NCI-H1930 (cell line): ENCODE results near the gene PCGF3.
"Not testable (repeated sequence)": the region's sequence is repeated elsewhere in the genome, so short reads cannot be mapped to it uniquely, and the experiment has no call there.

Experiments used
- DNase-seq, 2 experiments: peaks; one replicate each; lab custom pipeline; 2025; lab: John Stamatoyannopoulos, UW

PCGF3 gene

GRCh38 chr4:764405-765169 lies 59.0 kb downstream of the PCGF3 start:
- DNase-seq: no peak

GRCh38 chr4:766152-766515 lies 60.5 kb downstream of the PCGF3 start:
- DNase-seq: no peak

GRCh38 chr4:766559-767283 lies 61.1 kb downstream of the PCGF3 start:
- DNase-seq: no peak

- no peak for DNase-seq
Measured at GRCh38 chr4:768076-768475, 62.4 kb downstream of the PCGF3 start.

- no peak for DNase-seq
Measured at GRCh38 chr4:768995-769394, 63.4 kb downstream of the PCGF3 start.

GRCh38 chr4:769511-769910 lies 63.9 kb downstream of the PCGF3 start:
- DNase-seq: no peak

- no peak for DNase-seq
Measured at GRCh38 chr4:770022-770421, 64.4 kb downstream of the PCGF3 start.

- DNase-seq: no peak
Measured at GRCh38 chr4:771464-771863, 65.8 kb downstream of the PCGF3 start.

GRCh38 chr4:772118-772517 lies 66.5 kb downstream of the PCGF3 start:
- no peak for DNase-seq

- DNase-seq: no peak
Measured at GRCh38 chr4:772776-773175, 67.1 kb downstream of the PCGF3 start.

GRCh38 chr4:773214-773613 lies 67.6 kb downstream of the PCGF3 start:
- DNase-seq: no peak

- DNase-seq: not testable (repeated sequence)
Measured at GRCh38 chr4:774419-775092, 68.9 kb downstream of the PCGF3 start.

- not testable (repeated sequence) for DNase-seq
Measured at GRCh38 chr4:775485-775884, 69.9 kb downstream of the PCGF3 start.

GRCh38 chr4:776743-777441 lies 71.3 kb downstream of the PCGF3 start:
- DNase-seq: no peak

- DNase-seq: no peak
Measured at GRCh38 chr4:777520-778262, 72.1 kb downstream of the PCGF3 start.

GRCh38 chr4:779555-779954 lies 73.9 kb downstream of the PCGF3 start:
- DNase-seq: no peak

- DNase-seq: not testable (repeated sequence)
Measured at GRCh38 chr4:780255-780654, 74.6 kb downstream of the PCGF3 start.

- DNase-seq: no peak
Measured at GRCh38 chr4:780716-781492, 75.3 kb downstream of the PCGF3 start.

- peak; percentile 95 to 98 for DNase-seq
Measured at GRCh38 chr4:781493-782216, 76.0 kb downstream of the PCGF3 start.
